GM10248 (cell line): Measurements from ENCODE around the gene EIF5.

ENCODE experiments used
- CTCF ChIA-PET: fragments of 300-600 bp; sonication (Branson Sonifier 250); formaldehyde crosslinking; extraction: SDS; loops from one replicate; lab custom pipeline; 2021; ENCODE audit warnings: antibody characterized with exemption; lab: Yijun Ruan, JAX
- POLR2A ChIA-PET: fragments of 350-650 bp; sonication (Branson Sonifier 250); formaldehyde crosslinking; extraction: SDS; loops from one replicate; lab custom pipeline; 2020; ENCODE audit warnings: antibody characterized with exemption; lab: Yijun Ruan, JAX
- DNase-seq: peaks from one replicate; pipeline ENCODE4 v3.0.0; 2012; ENCODE audit errors: extremely low spot score
- TF ChIP-seq, protein P1 (sequence below): IDR thresholded peaks from 2 replicates; pipeline ENCODE4 v1.5.1; 2012; ENCODE audit warnings: mild to moderate bottlenecking, low read depth; ENCODE audit errors: extremely low read depth, missing control alignments, control extremely low read depth

EIF5 gene

DNA sequence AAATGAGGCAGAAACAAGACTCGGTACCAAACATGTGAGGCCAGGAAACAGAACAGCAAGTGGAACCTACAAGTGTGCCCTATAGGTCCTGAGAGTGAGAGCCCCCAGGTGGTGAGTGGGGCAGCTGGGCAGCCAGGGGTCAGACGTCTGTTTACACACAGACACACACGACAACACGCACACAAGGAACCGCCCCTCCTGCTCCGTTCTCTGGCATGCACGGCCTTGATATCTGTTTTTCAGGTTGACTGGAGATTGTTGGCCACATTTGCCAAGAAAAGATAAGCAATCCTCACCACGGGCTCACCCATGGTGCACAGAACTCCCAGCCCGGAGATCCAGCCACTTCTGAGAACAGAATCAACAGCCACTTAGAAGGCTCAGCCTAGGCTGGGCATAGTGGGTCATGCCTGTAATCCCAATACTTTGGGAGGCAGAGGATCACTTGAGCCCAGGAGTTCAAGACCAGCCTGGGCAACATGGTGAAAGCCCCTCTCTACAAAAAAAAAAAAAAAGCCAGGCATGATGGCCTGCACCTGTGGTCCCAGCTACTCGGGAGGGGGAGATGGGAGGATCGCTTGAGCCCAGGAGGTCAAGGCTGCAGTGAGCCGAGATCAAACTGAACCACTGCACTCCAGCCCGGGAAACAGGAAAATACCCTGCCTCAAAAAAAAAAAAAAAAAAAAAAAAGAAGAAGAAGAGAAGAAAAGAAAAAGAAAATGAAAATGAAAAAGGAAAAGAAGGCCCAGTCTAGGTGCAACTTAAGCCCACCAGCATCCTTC is 19.4 kb upstream of the EIF5 start:
- TF ChIP-seq, protein P1, sequence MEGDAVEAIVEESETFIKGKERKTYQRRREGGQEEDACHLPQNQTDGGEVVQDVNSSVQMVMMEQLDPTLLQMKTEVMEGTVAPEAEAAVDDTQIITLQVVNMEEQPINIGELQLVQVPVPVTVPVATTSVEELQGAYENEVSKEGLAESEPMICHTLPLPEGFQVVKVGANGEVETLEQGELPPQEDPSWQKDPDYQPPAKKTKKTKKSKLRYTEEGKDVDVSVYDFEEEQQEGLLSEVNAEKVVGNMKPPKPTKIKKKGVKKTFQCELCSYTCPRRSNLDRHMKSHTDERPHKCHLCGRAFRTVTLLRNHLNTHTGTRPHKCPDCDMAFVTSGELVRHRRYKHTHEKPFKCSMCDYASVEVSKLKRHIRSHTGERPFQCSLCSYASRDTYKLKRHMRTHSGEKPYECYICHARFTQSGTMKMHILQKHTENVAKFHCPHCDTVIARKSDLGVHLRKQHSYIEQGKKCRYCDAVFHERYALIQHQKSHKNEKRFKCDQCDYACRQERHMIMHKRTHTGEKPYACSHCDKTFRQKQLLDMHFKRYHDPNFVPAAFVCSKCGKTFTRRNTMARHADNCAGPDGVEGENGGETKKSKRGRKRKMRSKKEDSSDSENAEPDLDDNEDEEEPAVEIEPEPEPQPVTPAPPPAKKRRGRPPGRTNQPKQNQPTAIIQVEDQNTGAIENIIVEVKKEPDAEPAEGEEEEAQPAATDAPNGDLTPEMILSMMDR: no peak
- CTCF ChIA-PET: no interaction called here

GRCh38 chr14:103315351-103315911 is 18.6 kb upstream of the EIF5 start:
- ChIA-PET POLR2A (no interaction called here), CTCF (no interaction called here)
- TF ChIP-seq, protein P1: no peak
- no peak for DNase-seq

More for the DNA sequence above, 19.4 kb upstream of the EIF5 start:
- POLR2A ChIA-PET: no interaction called here
- DNase-seq: no peak

DNA sequence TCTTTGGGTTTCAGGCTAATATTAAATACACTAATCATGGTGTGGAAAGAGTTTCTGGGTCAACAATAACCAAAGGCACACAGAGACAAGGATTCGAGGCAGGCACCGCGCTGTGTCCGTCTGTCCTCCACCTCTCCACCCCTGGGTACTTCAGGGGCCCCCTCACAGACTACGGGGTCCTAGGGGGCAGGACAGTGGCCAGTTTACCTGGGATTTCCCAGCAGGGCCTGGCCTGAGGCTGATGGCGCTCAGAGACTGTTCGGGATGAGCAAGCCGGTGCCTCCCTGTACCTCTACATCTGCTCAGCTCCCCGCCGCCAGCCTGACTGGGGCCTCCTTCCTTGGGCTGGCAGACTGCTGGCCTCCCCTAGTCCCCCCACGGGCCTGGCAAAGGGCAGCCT is 18.1 kb upstream of the EIF5 start:
- ChIA-PET POLR2A (no interaction called here), CTCF (no interaction called here)

GRCh38 chr14:103316721-103317121 is 17.3 kb upstream of the EIF5 start:
- no peak for DNase-seq
- ChIA-PET CTCF (no interaction called here), POLR2A (no interaction called here)
- TF ChIP-seq, protein P1: no peak

More for the DNA sequence above, 18.1 kb upstream of the EIF5 start:
- no peak for DNase-seq
- TF ChIP-seq, protein P1: no peak

GRCh38 chr14:103317251-103317650 is 16.8 kb upstream of the EIF5 start:
- TF ChIP-seq, protein P1: no peak
- ChIA-PET POLR2A (no interaction called here), CTCF (no interaction called here)
- no peak for DNase-seq

- ChIA-PET CTCF (interaction anchor here (0.9 to 1.4 kb wide), 3 partner anchors 13 to 39 kb away, joined by 3 read pairs; no protein-coding TSS in a partner anchor), POLR2A (no interaction called here)
- TF ChIP-seq, protein P1: no peak
- DNase-seq: no peak
Measured at GRCh38 chr14:103317976-103318580, 16.0 kb upstream of the EIF5 start.
